Measurements from ENCODE around the gene EPHA10. TPM values are rescaled to one million over a fixed set of nuclear protein-coding genes. Genes with fewer than 3 reads are reported as not detected.

The EPHA10 gene
- total RNA-seq, 2 donors from 2014 or later = 0.42 TPM; not detected in 1

DNA sequence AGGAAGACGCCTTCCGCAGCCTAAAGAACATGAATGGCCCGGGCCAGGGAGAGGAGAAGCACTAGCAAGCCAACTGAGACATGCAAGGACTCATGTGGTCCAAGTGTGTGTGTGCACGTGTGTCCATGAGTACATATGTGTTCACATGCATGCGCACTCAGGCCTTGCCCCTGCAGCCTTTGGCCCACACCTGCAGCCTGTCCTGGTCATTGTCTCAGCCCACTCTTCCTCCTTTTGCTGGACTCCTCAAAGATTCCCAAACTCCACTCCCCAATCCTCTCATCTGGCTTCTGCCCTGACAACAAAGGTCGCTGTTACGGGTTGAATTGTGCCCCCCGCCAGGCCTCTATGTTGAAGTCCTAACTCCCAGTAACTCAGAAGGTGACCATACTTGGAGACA lies 50.7 kb downstream of the EPHA10 start:
- no peak overlapping the region for H3K4me3 ChIP-seq (ENCODE audit: low read length)
- H3K27ac Mint-ChIP-seq = no peak overlapping the region
- H3K36me3 ChIP-seq (ENCODE audit: control insufficient read depth, insufficient read depth, low read length) = peaks cover 8% of the 10 kb centered on the region
- H3K27me3 Mint-ChIP-seq (ENCODE audit: insufficient read depth) = peaks cover 6% of the 10 kb centered on the region
- H3K4me1 Mint-ChIP-seq = no peaks in the 10 kb centered on the region
- no peak overlapping the region for H3K4me3 Mint-ChIP-seq
- WGBS, 2 experiments (ENCODE audit: insufficient coverage in 1 of 2, insufficient read length in 1 of 2) = 83 to 86% methylated on average over 6 to 8 of the region's 8 CpGs
- H3K36me3 Mint-ChIP-seq (ENCODE audit: low read depth) = peaks cover 11% of the 10 kb centered on the region
- TF ChIP-seq, protein P1, sequence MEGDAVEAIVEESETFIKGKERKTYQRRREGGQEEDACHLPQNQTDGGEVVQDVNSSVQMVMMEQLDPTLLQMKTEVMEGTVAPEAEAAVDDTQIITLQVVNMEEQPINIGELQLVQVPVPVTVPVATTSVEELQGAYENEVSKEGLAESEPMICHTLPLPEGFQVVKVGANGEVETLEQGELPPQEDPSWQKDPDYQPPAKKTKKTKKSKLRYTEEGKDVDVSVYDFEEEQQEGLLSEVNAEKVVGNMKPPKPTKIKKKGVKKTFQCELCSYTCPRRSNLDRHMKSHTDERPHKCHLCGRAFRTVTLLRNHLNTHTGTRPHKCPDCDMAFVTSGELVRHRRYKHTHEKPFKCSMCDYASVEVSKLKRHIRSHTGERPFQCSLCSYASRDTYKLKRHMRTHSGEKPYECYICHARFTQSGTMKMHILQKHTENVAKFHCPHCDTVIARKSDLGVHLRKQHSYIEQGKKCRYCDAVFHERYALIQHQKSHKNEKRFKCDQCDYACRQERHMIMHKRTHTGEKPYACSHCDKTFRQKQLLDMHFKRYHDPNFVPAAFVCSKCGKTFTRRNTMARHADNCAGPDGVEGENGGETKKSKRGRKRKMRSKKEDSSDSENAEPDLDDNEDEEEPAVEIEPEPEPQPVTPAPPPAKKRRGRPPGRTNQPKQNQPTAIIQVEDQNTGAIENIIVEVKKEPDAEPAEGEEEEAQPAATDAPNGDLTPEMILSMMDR (conservative IDR thresholded peaks at IDR 0.05) = no peak
- H3K27me3 ChIP-seq (ENCODE audit: control insufficient read depth, insufficient read depth, low read length, poor library complexity, severe bottlenecking) = no peaks in the 10 kb centered on the region
- no peak overlapping the region for H3K9ac ChIP-seq (ENCODE audit: extremely low read depth, low read length, poor library complexity, severe bottlenecking)
- H3K27ac ChIP-seq (ENCODE audit: low read depth, low read length) = no peak overlapping the region
- H3K4me1 ChIP-seq (ENCODE audit: control insufficient read depth, insufficient read depth, low read length) = no peaks in the 10 kb centered on the region
- DNase-seq = no peak
- no peaks in the 10 kb centered on the region for H3K9me3 Mint-ChIP-seq
- H3K9me3 ChIP-seq (ENCODE audit: control insufficient read depth, low read length) = no peaks in the 10 kb centered on the region

DNA sequence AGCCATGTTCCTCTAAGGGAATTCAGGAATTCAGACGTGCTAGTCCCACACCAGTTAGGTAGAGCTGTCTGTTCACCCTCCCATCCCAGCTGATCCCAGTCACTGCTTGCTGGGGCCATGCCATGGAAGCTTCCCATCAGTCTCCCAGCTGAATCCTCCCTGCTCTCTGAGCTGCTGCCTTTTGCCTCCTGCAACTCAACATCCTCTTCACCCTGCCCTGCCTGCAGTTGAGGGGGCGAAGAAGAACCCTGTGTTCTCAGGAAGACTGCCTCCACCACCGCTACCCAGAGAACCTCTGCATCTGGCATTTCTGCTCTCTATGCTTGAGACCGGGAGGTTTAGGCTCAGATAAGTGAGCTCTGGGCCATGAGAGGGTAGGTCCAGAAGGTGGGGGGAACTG lies 56.4 kb downstream of the EPHA10 start:
- no peak overlapping the region for H3K27ac Mint-ChIP-seq
- no peak overlapping the region for H3K9ac ChIP-seq (ENCODE audit: extremely low read depth, low read length, poor library complexity, severe bottlenecking)
- no peak overlapping the region for H3K4me3 ChIP-seq (ENCODE audit: low read length)
- H3K4me1 Mint-ChIP-seq = no peaks in the 10 kb centered on the region
- no peaks in the 10 kb centered on the region for H3K27me3 Mint-ChIP-seq (ENCODE audit: insufficient read depth)
- no peaks in the 10 kb centered on the region for H3K9me3 ChIP-seq (ENCODE audit: control insufficient read depth, low read length)
- WGBS, 2 experiments (ENCODE audit: insufficient coverage in 1 of 2, insufficient read length in 1 of 2) = 92 to 95% methylated on average over 2 to 4 of the region's 4 CpGs
- H3K4me1 ChIP-seq (ENCODE audit: control insufficient read depth, insufficient read depth, low read length) = no peaks in the 10 kb centered on the region
- H3K27ac ChIP-seq (ENCODE audit: low read depth, low read length) = no peak overlapping the region
- TF ChIP-seq, protein P1 (conservative IDR thresholded peaks at IDR 0.05) = no peak
- H3K36me3 ChIP-seq (ENCODE audit: control insufficient read depth, insufficient read depth, low read length) = peaks cover 55% of the 10 kb centered on the region
- no peak overlapping the region for H3K4me3 Mint-ChIP-seq
- H3K36me3 Mint-ChIP-seq (ENCODE audit: low read depth) = peaks cover 54% of the 10 kb centered on the region
- DNase-seq = no peak
- H3K27me3 ChIP-seq (ENCODE audit: control insufficient read depth, insufficient read depth, low read length, poor library complexity, severe bottlenecking) = no peaks in the 10 kb centered on the region
- H3K9me3 Mint-ChIP-seq = no peaks in the 10 kb centered on the region

DNA sequence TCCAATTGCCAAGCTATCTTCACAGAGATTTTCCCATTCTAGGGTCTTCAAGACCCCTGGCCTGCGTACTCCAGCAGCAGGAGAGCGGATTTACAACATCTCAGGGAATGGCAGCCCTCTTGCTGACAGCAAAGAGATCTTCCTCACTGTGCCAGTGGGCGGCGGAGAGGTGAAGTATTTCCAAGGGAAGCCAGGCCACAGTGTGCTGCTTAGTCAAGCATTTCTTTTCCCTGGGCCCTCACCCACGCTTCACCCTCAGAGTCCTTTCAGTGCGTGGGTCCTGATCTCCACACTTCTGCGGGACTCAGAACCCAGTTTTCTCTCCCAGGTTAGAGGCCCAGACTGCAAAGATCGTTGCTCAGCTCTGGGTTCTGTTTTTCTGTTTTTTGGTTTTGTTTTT lies 59.5 kb downstream of the EPHA10 start:
- H3K4me3 Mint-ChIP-seq = no peak overlapping the region
- no peaks in the 10 kb centered on the region for H3K27me3 Mint-ChIP-seq (ENCODE audit: insufficient read depth)
- H3K27me3 ChIP-seq (ENCODE audit: control insufficient read depth, insufficient read depth, low read length, poor library complexity, severe bottlenecking) = no peaks in the 10 kb centered on the region
- no peak overlapping the region for H3K4me3 ChIP-seq (ENCODE audit: low read length)
- no peak overlapping the region for H3K9ac ChIP-seq (ENCODE audit: extremely low read depth, low read length, poor library complexity, severe bottlenecking)
- H3K4me1 Mint-ChIP-seq = no peaks in the 10 kb centered on the region
- no peaks in the 10 kb centered on the region for H3K9me3 ChIP-seq (ENCODE audit: control insufficient read depth, low read length)
- DNase-seq = no peak
- H3K36me3 Mint-ChIP-seq (ENCODE audit: low read depth) = peaks cover 80% of the 10 kb centered on the region
- H3K36me3 ChIP-seq (ENCODE audit: control insufficient read depth, insufficient read depth, low read length) = peaks cover 84% of the 10 kb centered on the region
- no peak overlapping the region for H3K27ac ChIP-seq (ENCODE audit: low read depth, low read length)
- H3K4me1 ChIP-seq (ENCODE audit: control insufficient read depth, insufficient read depth, low read length) = no peaks in the 10 kb centered on the region
- no peak overlapping the region for H3K27ac Mint-ChIP-seq
- TF ChIP-seq, protein P1 (conservative IDR thresholded peaks at IDR 0.05) = no peak
- 89 to 93% methylated on average over 7 to 8 of the region's 8 CpGs for WGBS, 2 experiments (ENCODE audit: insufficient coverage in 1 of 2, insufficient read length in 1 of 2)
- no peaks in the 10 kb centered on the region for H3K9me3 Mint-ChIP-seq
